ENCODE measurements around the gene CTH. TPM values are rescaled to one million over a fixed set of nuclear protein-coding genes. Genes with fewer than 3 reads are reported as not detected.

CTH gene
- total and polyA plus RNA-seq, 2 of the 13 experiments (the other 11 are each of a cell fraction or from before 2014, with no cell fraction given) = 8.7 to 19.7 TPM

GRCh38 chr1:70411360-70411844, 334 bp downstream of the CTH start (continued):
- TF ChIP-seq ZBTB40 (IDR thresholded peaks at IDR 0.05) (no peak), ZBTB40 (CRISPR knock-in tag; IDR thresholded peaks at IDR 0.05) (0 out of 2 replicates have a peak, but pooled peaks have one; percentile 6), TBX2 (CRISPR knock-in tag; IDR thresholded peaks at IDR 0.05; ENCODE audit: borderline replicate concordance) (peak; percentile 18; the same call in 1 of the 2 replicates), U2AF1 (optimal IDR thresholded peaks at IDR 0.05; ENCODE audit: low read depth, low read length) (peak; percentile 13), ZNF687 (CRISPR knock-in tag; IDR thresholded peaks at IDR 0.05) (peak; percentile 59; the same call in 1 of the 2 replicates)
- TF ChIP-seq, protein P1, sequence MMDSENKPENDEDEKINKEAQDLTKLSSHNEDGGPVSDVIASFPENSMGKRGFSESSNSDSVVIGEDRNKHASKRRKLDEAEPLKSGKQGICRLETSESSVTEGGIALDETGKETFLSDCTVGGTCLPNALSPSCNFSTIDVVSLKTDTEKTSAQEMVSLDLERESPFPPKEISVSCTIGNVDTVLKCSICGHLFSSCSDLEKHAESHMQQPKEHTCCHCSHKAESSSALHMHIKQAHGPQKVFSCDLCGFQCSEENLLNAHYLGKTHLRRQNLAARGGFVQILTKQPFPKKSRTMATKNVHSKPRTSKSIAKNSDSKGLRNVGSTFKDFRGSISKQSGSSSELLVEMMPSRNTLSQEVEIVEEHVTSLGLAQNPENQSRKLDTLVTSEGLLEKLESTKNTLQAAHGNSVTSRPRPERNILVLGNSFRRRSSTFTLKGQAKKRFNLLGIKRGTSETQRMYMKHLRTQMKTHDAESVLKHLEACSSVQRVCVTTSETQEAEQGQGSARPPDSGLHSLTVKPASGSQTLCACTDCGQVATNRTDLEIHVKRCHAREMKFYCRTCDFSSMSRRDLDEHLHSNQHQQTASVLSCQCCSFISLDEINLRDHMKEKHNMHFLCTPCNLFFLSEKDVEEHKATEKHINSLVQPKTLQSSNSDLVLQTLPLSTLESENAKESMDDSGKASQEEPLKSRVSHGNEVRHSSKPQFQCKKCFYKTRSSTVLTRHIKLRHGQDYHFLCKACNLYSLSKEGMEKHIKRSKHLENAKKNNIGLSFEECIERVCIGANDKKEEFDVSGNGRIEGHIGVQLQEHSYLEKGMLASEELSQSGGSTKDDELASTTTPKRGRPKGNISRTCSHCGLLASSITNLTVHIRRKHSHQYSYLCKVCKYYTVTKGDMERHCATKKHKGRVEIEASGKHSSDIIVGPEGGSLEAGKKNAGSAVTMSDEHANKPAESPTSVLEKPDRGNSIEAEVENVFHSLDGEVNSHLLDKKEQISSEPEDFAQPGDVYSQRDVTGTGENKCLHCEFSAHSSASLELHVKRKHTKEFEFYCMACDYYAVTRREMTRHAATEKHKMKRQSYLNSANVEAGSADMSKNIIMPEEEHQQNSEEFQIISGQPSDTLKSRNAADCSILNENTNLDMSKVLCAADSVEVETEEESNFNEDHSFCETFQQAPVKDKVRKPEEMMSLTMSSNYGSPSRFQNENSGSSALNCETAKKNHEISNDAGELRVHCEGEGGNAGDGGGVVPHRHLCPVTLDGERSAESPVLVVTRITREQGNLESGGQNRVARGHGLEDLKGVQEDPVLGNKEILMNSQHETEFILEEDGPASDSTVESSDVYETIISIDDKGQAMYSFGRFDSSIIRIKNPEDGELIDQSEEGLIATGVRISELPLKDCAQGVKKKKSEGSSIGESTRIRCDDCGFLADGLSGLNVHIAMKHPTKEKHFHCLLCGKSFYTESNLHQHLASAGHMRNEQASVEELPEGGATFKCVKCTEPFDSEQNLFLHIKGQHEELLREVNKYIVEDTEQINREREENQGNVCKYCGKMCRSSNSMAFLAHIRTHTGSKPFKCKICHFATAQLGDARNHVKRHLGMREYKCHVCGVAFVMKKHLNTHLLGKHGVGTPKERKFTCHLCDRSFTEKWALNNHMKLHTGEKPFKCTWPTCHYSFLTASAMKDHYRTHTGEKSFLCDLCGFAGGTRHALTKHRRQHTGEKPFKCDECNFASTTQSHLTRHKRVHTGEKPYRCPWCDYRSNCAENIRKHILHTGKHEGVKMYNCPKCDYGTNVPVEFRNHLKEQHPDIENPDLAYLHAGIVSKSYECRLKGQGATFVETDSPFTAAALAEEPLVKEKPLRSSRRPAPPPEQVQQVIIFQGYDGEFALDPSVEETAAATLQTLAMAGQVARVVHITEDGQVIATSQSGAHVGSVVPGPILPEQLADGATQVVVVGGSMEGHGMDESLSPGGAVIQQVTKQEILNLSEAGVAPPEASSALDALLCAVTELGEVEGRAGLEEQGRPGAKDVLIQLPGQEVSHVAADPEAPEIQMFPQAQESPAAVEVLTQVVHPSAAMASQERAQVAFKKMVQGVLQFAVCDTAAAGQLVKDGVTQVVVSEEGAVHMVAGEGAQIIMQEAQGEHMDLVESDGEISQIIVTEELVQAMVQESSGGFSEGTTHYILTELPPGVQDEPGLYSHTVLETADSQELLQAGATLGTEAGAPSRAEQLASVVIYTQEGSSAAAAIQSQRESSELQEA (CRISPR knock-in tag; IDR thresholded peaks at IDR 0.05; ENCODE audit: not compliant biosample characterization) = peak; percentile 13

All from HepG2 (cell line).